Dendritic cell treated with granulocyte-macrophage colony-stimulating factor and Interleukin-4, amounts not matched to agents 40 ng/mL and 50 ng/mL, for 4 days (primary cell): Measurements from ENCODE around the gene TSPYL1.
A peak's percentile ranks its signal among the peaks of the same experiment; 100 is the strongest.

Experiments
- H3K27ac Mint-ChIP-seq: one replicate; pipeline ENCODE4 v1.8.0; 2022; ENCODE audit warnings: mild to moderate bottlenecking, mixed read lengths
- H3K27me3 Mint-ChIP-seq: one replicate; pipeline ENCODE4 v1.8.0; 2022; ENCODE audit warnings: mild to moderate bottlenecking, mixed read lengths
- H3K36me3 Mint-ChIP-seq: one replicate; pipeline ENCODE4 v1.8.0; 2022; ENCODE audit warnings: low read depth, mixed read lengths
- H3K4me1 Mint-ChIP-seq: one replicate; pipeline ENCODE4 v1.8.0; 2022; ENCODE audit warnings: low read depth, mixed read lengths
- H3K4me3 Mint-ChIP-seq: one replicate; pipeline ENCODE4 v1.8.0; 2022; ENCODE audit warnings: mild to moderate bottlenecking, moderate library complexity, mixed read lengths
- H3K9me3 Mint-ChIP-seq: one replicate; pipeline ENCODE4 v1.8.0; 2022; ENCODE audit warnings: mixed read lengths
- intact Hi-C: fragments of 100-400 bp; cut with micrococcal nuclease; formaldehyde crosslinking; loops from one replicate; pipeline ENCODE4 v1.15.0; 2022

TSPYL1 gene

DNA sequence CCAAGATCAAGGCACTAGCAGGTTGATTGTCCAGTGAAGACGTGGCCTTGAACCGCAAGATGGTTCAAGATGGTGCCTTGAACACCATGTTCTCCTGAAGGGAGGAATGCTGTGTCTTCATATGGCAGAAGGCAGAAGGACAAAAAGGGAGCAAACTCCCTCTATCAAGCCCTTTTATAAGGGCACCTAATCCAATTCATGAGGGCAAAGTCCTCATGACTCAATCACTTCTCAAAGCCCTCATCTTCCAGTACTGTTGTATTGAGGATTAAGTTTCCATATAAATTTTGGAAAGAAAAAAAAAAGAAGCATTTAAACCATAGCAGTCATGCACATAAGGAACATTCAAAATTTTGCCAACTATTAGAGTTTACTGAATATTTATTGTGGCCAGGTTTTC, 29.9 kb upstream of the TSPYL1 start:
- Mint-ChIP-seq H3K36me3 (no peaks in the 10 kb centered on the region), H3K27me3 (no peaks in the 10 kb centered on the region), H3K4me3 (no peak overlapping the region), H3K27ac (no peak overlapping the region), H3K4me1 (peaks cover 10% of the 10 kb centered on the region), H3K9me3 (no peaks in the 10 kb centered on the region)
- intact Hi-C loops, result no loop called here

DNA sequence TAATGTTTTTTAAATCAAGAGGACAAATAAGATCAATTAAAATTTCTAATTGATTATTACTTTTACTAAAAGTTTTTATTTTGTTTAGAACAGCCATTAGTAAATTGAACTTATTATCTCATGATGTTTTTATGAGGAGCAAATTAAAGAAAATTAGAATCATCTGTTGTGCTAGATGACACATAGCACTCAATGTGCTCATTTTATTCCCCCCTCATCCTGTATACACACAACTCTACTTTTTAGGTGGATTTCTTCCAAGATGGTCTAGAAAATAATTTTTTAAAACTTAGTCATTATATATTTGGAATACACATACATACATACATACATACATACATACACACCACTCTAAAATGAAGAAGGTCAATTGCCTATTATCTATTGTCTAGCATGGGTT, 29.3 kb upstream of the TSPYL1 start:
- H3K27ac Mint-ChIP-seq, result no peak overlapping the region
- H3K36me3 Mint-ChIP-seq, result no peaks in the 10 kb centered on the region
- intact Hi-C loops, result no loop called here
- H3K27me3 Mint-ChIP-seq, result no peaks in the 10 kb centered on the region
- H3K9me3 Mint-ChIP-seq, result no peaks in the 10 kb centered on the region
- H3K4me3 Mint-ChIP-seq, result no peak overlapping the region
- peaks cover 5% of the 10 kb centered on the region for H3K4me1 Mint-ChIP-seq

DNA sequence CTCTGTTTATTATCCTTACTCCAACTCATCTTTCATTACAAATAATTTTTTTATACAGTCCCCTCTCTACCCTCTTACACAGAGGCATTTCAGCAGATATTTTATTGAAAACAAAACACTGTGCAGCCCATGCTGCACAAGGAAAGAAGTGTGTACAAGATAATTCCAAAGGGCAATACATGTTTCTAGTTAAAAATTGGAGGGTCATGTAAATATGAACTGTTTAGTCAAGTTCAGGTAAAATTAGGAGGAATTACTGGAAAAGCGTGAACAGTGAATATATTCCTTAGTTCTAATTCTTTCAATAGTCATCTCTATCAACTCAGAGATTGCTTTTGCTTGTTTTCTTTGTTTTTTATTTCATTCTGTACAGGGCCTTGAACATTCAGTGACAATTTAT, 27.9 kb upstream of the TSPYL1 start:
- Mint-ChIP-seq H3K4me3 (no peak overlapping the region), H3K4me1 (peaks cover 5% of the 10 kb centered on the region), H3K36me3 (no peaks in the 10 kb centered on the region), H3K27me3 (no peaks in the 10 kb centered on the region), H3K27ac (no peak overlapping the region), H3K9me3 (no peaks in the 10 kb centered on the region)
- intact Hi-C loops, result no loop called here

DNA sequence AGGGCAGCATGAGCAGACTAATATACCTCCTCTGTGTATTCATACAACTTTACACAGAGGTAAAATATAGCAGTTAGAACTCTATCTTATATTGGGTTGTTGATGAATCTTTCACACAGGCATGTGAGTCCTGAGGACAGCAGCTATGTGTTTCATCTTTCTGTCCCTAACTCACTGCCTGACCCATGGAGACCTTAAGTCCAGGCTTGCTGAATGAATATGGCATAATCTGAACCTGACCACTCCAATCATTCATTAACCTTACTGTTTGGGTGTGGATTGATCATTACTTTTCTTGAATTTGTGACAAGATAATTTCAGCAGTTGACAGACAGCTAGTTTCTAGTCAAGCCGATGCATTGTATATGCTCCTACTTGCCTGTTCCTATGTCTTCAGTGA, 27.3 kb upstream of the TSPYL1 start:
- H3K4me3 Mint-ChIP-seq, result no peak overlapping the region
- intact Hi-C loops, result no loop called here
- H3K27me3 Mint-ChIP-seq, result no peaks in the 10 kb centered on the region
- H3K27ac Mint-ChIP-seq, result no peak overlapping the region
- no peaks in the 10 kb centered on the region for H3K9me3 Mint-ChIP-seq
- peaks cover 5% of the 10 kb centered on the region for H3K4me1 Mint-ChIP-seq
- H3K36me3 Mint-ChIP-seq, result no peaks in the 10 kb centered on the region

DNA sequence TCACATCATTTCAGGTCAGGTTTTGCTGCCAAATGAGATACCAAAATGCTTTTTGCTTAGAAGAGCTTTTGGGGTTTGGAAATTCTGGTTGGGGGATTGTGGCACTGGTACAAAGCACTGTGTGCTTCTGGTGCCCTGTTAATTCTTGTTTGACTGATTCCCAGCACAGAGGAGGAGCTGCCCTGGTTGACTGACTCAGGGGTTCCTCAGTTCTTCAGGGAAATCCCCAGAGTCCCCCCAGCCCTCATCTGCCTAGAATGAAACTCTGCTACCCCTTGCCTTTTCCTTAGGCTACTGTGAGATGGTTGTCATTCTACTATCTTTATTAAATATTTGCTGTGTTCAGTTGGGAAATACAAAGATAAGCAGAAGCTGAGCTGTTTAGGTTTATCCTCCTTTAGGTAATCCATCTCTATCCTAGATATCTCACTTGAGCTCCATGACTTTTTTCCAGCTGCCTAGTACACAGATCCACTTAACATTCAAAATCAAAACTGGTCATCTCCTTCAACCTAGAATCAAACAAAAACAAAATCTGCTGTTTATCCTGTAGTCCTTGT, 24.9 kb upstream of the TSPYL1 start:
- H3K27me3 Mint-ChIP-seq, result no peaks in the 10 kb centered on the region
- no peak overlapping the region for H3K4me3 Mint-ChIP-seq
- H3K27ac Mint-ChIP-seq, result no peak overlapping the region
- H3K4me1 Mint-ChIP-seq, result peaks cover 20% of the 10 kb centered on the region
- no peaks in the 10 kb centered on the region for H3K9me3 Mint-ChIP-seq
- no peaks in the 10 kb centered on the region for H3K36me3 Mint-ChIP-seq
- intact Hi-C loops, result no loop called here

DNA sequence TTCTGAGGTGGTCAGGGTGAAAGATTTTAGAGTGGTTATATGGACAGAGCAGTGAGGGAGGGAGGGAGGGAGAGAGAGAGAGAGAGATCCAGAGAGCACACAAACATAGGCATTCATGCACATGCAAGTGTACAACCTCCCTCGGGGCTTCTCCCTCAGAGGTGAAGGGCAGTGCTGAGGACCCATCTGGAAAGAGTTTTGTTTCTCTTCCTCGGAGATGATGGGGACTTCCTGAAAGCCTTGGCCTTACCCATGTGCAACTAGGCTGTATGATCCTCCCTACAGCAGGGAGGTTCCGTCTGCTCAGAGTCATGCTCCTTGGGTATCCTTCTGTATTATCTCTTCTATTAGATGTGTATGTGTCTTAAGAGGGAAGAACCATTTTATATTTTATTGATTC, 21.4 kb upstream of the TSPYL1 start:
- H3K36me3 Mint-ChIP-seq, result no peaks in the 10 kb centered on the region
- intact Hi-C loops, result no loop called here
- no peak overlapping the region for H3K4me3 Mint-ChIP-seq
- H3K4me1 Mint-ChIP-seq, result peaks cover 29% of the 10 kb centered on the region
- H3K9me3 Mint-ChIP-seq, result no peaks in the 10 kb centered on the region
- H3K27me3 Mint-ChIP-seq, result no peaks in the 10 kb centered on the region
- H3K27ac Mint-ChIP-seq, result peak overlapping the region; percentile 13

DNA sequence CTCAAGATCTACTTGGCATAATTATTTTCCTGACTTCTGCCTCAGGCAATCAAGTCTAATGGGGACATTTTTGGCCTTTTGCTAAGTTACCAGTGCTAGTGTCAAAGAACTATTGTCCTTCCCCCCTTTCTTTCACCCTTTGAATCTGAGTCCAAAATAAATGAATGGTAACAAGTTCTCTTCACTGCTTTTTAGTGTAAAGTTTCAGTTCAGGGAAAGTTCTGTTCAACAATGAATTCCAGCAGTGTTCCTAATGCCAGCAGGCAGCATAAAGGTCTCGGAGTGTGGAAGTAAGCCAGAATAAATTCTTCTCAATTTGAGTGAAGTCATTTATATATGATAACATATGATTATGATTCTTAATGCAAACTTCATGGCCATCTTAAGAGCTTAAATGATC, 20.8 kb upstream of the TSPYL1 start:
- Mint-ChIP-seq H3K9me3 (no peaks in the 10 kb centered on the region), H3K27me3 (no peaks in the 10 kb centered on the region), H3K4me3 (no peak overlapping the region), H3K4me1 (peaks cover 29% of the 10 kb centered on the region), H3K27ac (peak overlapping the region; percentile 13), H3K36me3 (no peaks in the 10 kb centered on the region)
- intact Hi-C loops, result no loop called here

DNA sequence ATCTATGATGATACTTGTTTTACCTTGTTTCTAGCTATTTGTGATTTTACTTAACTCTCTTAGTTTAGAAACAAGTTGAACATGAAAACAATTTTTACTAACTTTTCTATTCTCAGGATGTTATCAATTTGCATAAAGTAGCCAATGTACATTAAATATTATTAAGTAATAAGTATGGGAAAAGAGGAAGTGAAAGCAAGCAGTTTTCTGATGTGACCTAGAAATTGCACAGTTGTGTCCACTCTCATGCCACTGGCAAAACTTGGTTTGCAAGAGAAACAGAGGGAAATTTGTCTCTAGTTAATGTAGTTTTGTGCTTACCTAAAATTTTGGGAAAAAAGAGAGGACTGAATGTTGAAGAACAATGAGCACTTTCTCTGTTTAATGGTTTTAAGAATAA, 19.2 kb upstream of the TSPYL1 start:
- H3K4me3 Mint-ChIP-seq, result no peak overlapping the region
- H3K4me1 Mint-ChIP-seq, result peaks cover 40% of the 10 kb centered on the region
- H3K36me3 Mint-ChIP-seq, result no peaks in the 10 kb centered on the region
- intact Hi-C loops, result no loop called here
- no peaks in the 10 kb centered on the region for H3K9me3 Mint-ChIP-seq
- no peak overlapping the region for H3K27ac Mint-ChIP-seq
- no peaks in the 10 kb centered on the region for H3K27me3 Mint-ChIP-seq

DNA sequence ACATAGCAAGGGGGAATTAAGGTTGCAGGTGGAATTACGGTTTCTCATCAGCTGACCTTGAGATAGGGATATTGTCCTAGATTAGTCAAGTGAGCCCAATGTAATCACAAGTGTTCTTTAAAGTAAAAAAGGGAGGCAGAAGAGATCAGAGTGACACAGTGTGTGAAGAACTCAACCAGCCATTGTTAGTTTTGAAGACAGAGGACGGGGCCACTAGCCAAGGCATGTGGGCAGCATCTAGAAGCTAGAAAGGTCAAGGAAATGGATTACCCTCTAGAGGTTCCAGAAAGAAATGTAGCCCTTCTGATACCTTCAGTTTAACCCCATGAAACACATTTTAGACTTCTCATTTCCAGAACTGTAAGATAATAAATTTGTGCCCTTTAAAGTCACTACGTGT, 18.5 kb upstream of the TSPYL1 start:
- Mint-ChIP-seq H3K9me3 (no peaks in the 10 kb centered on the region), H3K36me3 (no peaks in the 10 kb centered on the region), H3K4me3 (no peak overlapping the region), H3K4me1 (peaks cover 40% of the 10 kb centered on the region), H3K27me3 (no peaks in the 10 kb centered on the region), H3K27ac (no peak overlapping the region)
- intact Hi-C loops, result no loop called here

DNA sequence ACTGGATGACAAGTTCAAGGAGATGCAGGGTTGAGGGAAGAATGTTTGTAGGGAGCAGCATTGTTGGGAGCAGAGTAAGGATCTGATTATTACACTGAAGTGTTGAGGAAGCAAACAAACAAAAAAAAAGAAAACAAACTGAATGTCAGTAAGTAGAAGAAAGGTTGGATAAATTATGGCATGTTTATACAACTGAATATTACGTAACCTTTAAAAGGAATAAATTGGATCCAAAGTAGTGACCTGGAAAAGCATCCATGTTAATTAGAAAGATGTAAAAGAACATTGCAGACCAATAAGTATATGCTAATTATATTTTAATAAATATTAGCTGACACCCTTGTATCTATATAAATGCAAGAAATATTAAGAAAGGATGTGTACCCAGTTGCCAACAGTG, 12.8 kb upstream of the TSPYL1 start:
- H3K4me1 Mint-ChIP-seq, result peaks cover 25% of the 10 kb centered on the region
- no peak overlapping the region for H3K27ac Mint-ChIP-seq
- H3K27me3 Mint-ChIP-seq, result no peaks in the 10 kb centered on the region
- no peaks in the 10 kb centered on the region for H3K36me3 Mint-ChIP-seq
- no peak overlapping the region for H3K4me3 Mint-ChIP-seq
- no peaks in the 10 kb centered on the region for H3K9me3 Mint-ChIP-seq
- intact Hi-C loops, result no loop called here

DNA sequence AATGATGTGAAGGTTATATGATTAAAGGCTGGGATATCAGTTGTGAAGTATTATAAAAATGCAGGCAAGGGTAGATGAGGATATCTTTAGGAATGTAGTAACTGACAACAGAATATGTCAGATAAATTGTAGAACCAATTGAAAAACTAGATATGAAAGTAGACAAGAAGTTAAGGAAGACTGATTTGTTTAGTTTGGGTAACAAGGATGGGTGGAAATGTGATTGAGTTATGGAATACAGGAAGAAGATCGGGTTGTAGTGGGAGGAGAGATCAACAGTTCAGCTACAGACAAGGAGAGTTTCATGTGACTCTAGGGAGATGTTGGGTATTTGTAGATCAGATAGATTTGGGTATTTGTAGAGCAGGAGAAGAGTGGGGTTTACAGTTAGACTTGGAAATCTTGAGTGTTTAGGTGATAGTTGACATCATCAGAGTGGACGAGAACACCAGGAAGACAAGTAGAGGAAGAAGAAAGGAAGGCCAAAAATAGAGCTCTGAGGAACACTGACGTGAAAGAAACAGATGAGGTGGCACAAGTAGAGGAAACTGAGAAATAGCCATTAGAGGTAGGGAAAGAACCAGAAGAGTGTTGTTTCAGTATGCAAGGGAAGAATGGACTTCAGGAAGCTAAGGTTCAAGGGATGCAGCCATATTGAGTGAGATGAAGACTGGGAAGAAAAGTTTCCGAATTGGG, 12.1 kb upstream of the TSPYL1 start:
- Mint-ChIP-seq H3K36me3 (no peaks in the 10 kb centered on the region), H3K4me1 (peaks cover 19% of the 10 kb centered on the region), H3K27me3 (no peaks in the 10 kb centered on the region), H3K27ac (no peak overlapping the region), H3K9me3 (no peaks in the 10 kb centered on the region), H3K4me3 (no peak overlapping the region)
- intact Hi-C loops, result no loop called here

DNA sequence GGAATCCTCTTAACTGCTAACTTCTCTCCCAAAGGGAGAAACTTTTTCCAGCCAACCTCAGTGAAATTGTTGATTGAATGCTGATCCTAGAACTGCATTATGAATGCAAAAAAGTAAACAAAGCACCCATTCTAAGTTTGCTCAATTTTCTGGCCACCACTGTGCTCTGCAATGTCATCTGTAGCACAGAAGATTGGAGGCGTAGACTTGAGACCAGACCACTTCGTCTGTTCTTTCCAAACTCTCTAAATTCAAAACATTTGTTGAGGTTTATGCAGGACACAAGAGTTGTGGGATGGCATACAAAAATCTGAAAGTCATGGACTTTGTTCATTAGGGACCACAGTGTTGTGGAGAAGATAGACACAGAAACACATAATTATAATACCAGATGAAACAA, 11.1 kb upstream of the TSPYL1 start:
- Mint-ChIP-seq H3K27ac (no peak overlapping the region), H3K27me3 (no peaks in the 10 kb centered on the region), H3K4me1 (peaks cover 11% of the 10 kb centered on the region), H3K9me3 (no peaks in the 10 kb centered on the region), H3K36me3 (no peaks in the 10 kb centered on the region), H3K4me3 (no peak overlapping the region)
- intact Hi-C loops, result no loop called here

DNA sequence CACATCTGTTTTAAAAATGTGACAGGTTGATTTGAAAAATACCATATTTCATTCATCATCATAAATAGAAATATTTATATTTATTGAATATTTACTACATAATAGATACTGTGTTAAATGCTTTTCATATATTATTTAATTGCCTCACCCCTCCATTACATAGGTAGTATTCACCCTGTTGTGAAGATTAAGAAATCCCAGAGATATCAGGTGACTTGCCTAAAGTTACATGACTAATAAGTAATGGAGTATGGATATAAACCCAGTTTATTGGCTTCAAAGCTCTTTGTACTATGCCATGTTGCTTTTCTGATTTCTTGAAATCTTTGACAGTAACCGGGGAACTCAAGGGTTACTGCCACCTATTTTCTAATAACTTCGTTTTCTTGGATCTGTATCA, 10.1 kb upstream of the TSPYL1 start:
- Mint-ChIP-seq H3K4me3 (no peak overlapping the region), H3K27me3 (no peaks in the 10 kb centered on the region)

DNA sequence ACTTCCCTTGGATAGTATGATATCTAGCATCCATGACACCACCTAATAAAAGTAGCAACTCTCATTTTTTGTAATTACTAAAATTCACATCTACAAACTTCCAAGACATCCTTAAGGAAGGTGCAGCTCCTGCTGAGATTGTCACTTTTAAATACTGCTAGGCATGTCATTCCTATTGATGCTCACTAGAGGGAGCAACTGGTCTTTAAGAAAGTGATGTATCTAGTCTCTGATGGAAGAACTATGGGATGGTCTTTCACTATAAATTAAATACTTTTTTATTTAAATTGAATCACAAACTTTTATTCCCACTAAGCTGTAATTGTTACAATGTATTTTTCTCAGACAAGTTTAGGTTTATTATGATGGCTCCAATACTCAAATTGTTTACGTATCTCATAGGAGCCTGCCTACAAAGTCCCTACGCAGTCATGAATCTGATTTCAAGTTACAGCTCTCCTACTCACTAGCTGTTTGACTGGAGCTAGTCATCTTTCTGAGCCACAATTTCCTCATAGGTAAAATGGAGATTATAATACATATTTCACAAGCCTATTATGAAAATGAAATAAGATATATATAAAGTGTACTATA, 8.1 kb upstream of the TSPYL1 start:
- Mint-ChIP-seq H3K9me3 (no peaks in the 10 kb centered on the region), H3K27ac (no peak overlapping the region), H3K4me3 (no peak overlapping the region), H3K36me3 (no peaks in the 10 kb centered on the region), H3K27me3 (no peaks in the 10 kb centered on the region), H3K4me1 (no peaks in the 10 kb centered on the region)
- intact Hi-C loops, result loop anchor here (1.0 to 5.0 kb wide), 2 partner anchors 85 to 245 kb away; partner anchors contain the start of gene DSE

More for the DNA sequence above, 10.1 kb upstream of the TSPYL1 start:
- Mint-ChIP-seq H3K36me3 (no peaks in the 10 kb centered on the region), H3K9me3 (no peaks in the 10 kb centered on the region), H3K27ac (no peak overlapping the region), H3K4me1 (peaks cover 8% of the 10 kb centered on the region)
- intact Hi-C loops, result loop anchor here (5.0 kb wide), 1 partner anchor 82 kb away; the partner anchor contains the start of gene DSE
